ENCODE results near the gene ASIC2. TPM values are rescaled to one million over a fixed set of nuclear protein-coding genes. Genes with fewer than 3 reads are reported as not detected.

ASIC2 gene
- total and polyA plus RNA-seq, 9 of the 15 experiments (the other 6 are each of a cell fraction or from before 2014, with no cell fraction given): not detected

- H3K79me2 ChIP-seq (ENCODE audit: control insufficient read depth, insufficient read depth, low read length): no peaks in the 10 kb centered on the region
- no peak for FAIRE-seq
- DNase-seq (ENCODE audit: extremely low read depth in 1 of 4, low spot score in 3 of 4): no peak
- 0% methylated on average over 3 of the region's 3 CpGs for WGBS (ENCODE audit: insufficient coverage, low coverage, missing lambda C conversion rate)
- H3K9ac ChIP-seq (ENCODE audit: insufficient read depth in 1 of 2, low read depth in 2 of 2, low read length in 2 of 2): no peak overlapping the region
- H3K9me1 ChIP-seq (ENCODE audit: control insufficient read depth, insufficient read depth, low read length): no peaks in the 10 kb centered on the region
- in situ Hi-C loops (cut with MboI): no loop called here
- H3K27me3 ChIP-seq (ENCODE audit: control insufficient read depth in 2 of 2, insufficient read depth in 2 of 2, low read length in 2 of 2): peaks cover 4 to 14% of the 10 kb centered on the region in 2 experiments; a peak in 3 of 5 replicates
- H3K9me3 ChIP-seq (replicated peaks; ENCODE audit: control insufficient read depth, insufficient read depth, low read depth, low read length): no peaks in the 10 kb centered on the region
- no peaks in the 10 kb centered on the region for H3K36me3 ChIP-seq (ENCODE audit: control insufficient read depth, insufficient read depth, low read length)
- H3K27ac ChIP-seq (ENCODE audit: extremely low read depth, low read depth, low read length): no peak overlapping the region
- ChIA-PET CTCF (ENCODE audit: low intra/inter-chr PET ratio) (no interaction called here), POLR2A (no interaction called here)
- H3K4me3 ChIP-seq: no peak overlapping the region
- no peak for ATAC-seq
- H2AFZ ChIP-seq (ENCODE audit: low read depth, low read length): no peak overlapping the region
- no peaks in the 10 kb centered on the region for H3K4me1 ChIP-seq (replicated peaks in 1 of 2; ENCODE audit: control insufficient read depth in 2 of 2, insufficient read depth in 2 of 2, low read length in 2 of 2)
- no peaks in the 10 kb centered on the region for H4K20me1 ChIP-seq (replicated peaks; ENCODE audit: control insufficient read depth, insufficient read depth, low read length)
- H3K4me2 ChIP-seq (ENCODE audit: insufficient read depth, low read length): no peak overlapping the region
- intact Hi-C loops (cut with micrococcal nuclease): loop anchor here (5.0 kb wide), 1 partner anchor 180 kb away; no protein-coding TSS in a partner anchor
- TF ChIP-seq MAFF (IDR thresholded peaks at IDR 0.05; ENCODE audit: low read length) (no peak), ZNF224 (CRISPR knock-in tag; IDR thresholded peaks at IDR 0.05) (no peak), ZZZ3 (IDR thresholded peaks at IDR 0.05) (no peak), IRF1 (CRISPR knock-in tag; IDR thresholded peaks at IDR 0.05; ENCODE audit: borderline replicate concordance) (no peak), ZSCAN32 (CRISPR knock-in tag; IDR thresholded peaks at IDR 0.05) (no peak), ZNF175 (CRISPR knock-in tag; IDR thresholded peaks at IDR 0.05; ENCODE audit: low read depth) (no peak), KDM2B (CRISPR knock-in tag; IDR thresholded peaks at IDR 0.05) (no peak), RBM39 (optimal IDR thresholded peaks at IDR 0.05; ENCODE audit: low read depth, low read length) (no peak), E2F3 (CRISPR knock-in tag; IDR thresholded peaks at IDR 0.05) (no peak), TAF9B (IDR thresholded peaks at IDR 0.05; ENCODE audit: partially characterized antibody) (no peak), PTBP1 (IDR thresholded peaks at IDR 0.05; ENCODE audit: low read depth, low read length) (no peak), GTF2B (IDR thresholded peaks at IDR 0.05; ENCODE audit: extremely low read depth, insufficient read length) (no peak)
- BruUV-seq (replicated peaks): no TSS peak
These were observed 48.9 kb upstream of the ASIC2 start for GRCh38 chr17:33342025-33342424.
